Right ventricle myocardium superior (tissue), 1 donor: ENCODE data around the gene ANGPT4. TPM values are rescaled to one million over a fixed set of nuclear protein-coding genes. Genes with fewer than 3 reads are reported as not detected.
"Not testable (repeated sequence)": the region's sequence is repeated elsewhere in the genome, so short reads cannot be mapped to it uniquely, and the experiment has no call there.

ENCODE experiments used
- ATAC-seq: fragments of 200-7000 bp; cut with Tn5 transposase; one replicate; pipeline ENCODE4 v1.9.1; 2020; ENCODE audit warnings: mild to moderate bottlenecking; ENCODE audit not compliant: poor library complexity
- DNase-seq: peaks from one replicate; pipeline ENCODE4 v3.0.0-alpha.2; 2020
- intact Hi-C: fragments of 100-400 bp; cut with DNase I; formaldehyde crosslinking; loops from one replicate; pipeline ENCODE4 v1.11.2; 2022
- total RNA-seq: library from RNA; stranded (reverse); fragmentation: NEBNext Ultra II Directional; extraction: Animal tissue kit (Norgen Biotek cat#: 25700); gene quantifications from one replicate; pipeline ENCODE4 v1.2.1, GENCODE V29; 2021
- donor health status: DM: no; HTN: yes; CAD: no; lungs with severe emphysema.

The ANGPT4 gene
- total RNA-seq, 1 donor from 2014 or later: not detected

GRCh38 chr20:911882-912600 is 4.1 kb downstream of the ANGPT4 start:
- DNase-seq (no peak), ATAC-seq (no peak)
- intact Hi-C loops: no loop called here

- intact Hi-C loops: no loop called here
- DNase-seq: no peak
- peak; percentile 58 for ATAC-seq
Observed at GRCh38 chr20:910870-911770, 5.0 kb downstream of the ANGPT4 start.

GRCh38 chr20:910132-910869 is 5.8 kb downstream of the ANGPT4 start:
- ATAC-seq (peak; percentile 58), DNase-seq (no peak)
- intact Hi-C loops: no loop called here

GRCh38 chr20:909641-910040 is 6.5 kb downstream of the ANGPT4 start:
- no peak for DNase-seq
- intact Hi-C loops: no loop called here
- no peak for ATAC-seq

GRCh38 chr20:906703-907270 is 9.3 kb downstream of the ANGPT4 start:
- DNase-seq (peak; percentile 68), ATAC-seq (peak; percentile 47)
- intact Hi-C loops: no loop called here

GRCh38 chr20:906001-906520 is 10.1 kb downstream of the ANGPT4 start:
- DNase-seq (no peak), ATAC-seq (no peak)
- intact Hi-C loops: no loop called here

GRCh38 chr20:905396-905961 is 10.7 kb downstream of the ANGPT4 start:
- ATAC-seq (peak; percentile 59), DNase-seq (no peak)
- intact Hi-C loops: no loop called here

GRCh38 chr20:904039-904545 is 12.0 kb downstream of the ANGPT4 start:
- ATAC-seq: no peak
- no peak for DNase-seq
- intact Hi-C loops: no loop called here

- DNase-seq, intact Hi-C loops, ATAC-seq: not testable (repeated sequence)
Observed at GRCh38 chr20:897436-897835, 18.7 kb downstream of the ANGPT4 start.

GRCh38 chr20:896501-897025 is 19.6 kb downstream of the ANGPT4 start:
- intact Hi-C loops: no loop called here
- ATAC-seq: no peak
- no peak for DNase-seq

GRCh38 chr20:892371-892770 is 23.8 kb downstream of the ANGPT4 start:
- intact Hi-C loops, DNase-seq, ATAC-seq: not testable (repeated sequence)

GRCh38 chr20:891706-892080 is 24.4 kb downstream of the ANGPT4 start:
- DNase-seq: no peak
- ATAC-seq: no peak
- intact Hi-C loops: no loop called here

- ATAC-seq (peak; percentile 94), DNase-seq (peak; percentile 86)
- intact Hi-C loops: no loop called here
Observed at GRCh38 chr20:891058-891705, 25.0 kb downstream of the ANGPT4 start.

GRCh38 chr20:890666-891057 is 25.5 kb downstream of the ANGPT4 start:
- no peak for ATAC-seq
- intact Hi-C loops: no loop called here
- DNase-seq: no peak

GRCh38 chr20:889932-890463 is 26.1 kb downstream of the ANGPT4 start:
- ATAC-seq: no peak
- intact Hi-C loops: no loop called here
- no peak for DNase-seq

- ATAC-seq (no peak), DNase-seq (no peak)
- intact Hi-C loops: no loop called here
Observed at GRCh38 chr20:889106-889505, 27.0 kb downstream of the ANGPT4 start.

- intact Hi-C loops: no loop called here
- ATAC-seq (no peak), DNase-seq (peak; percentile 62)
Observed at GRCh38 chr20:888057-888456, 28.1 kb downstream of the ANGPT4 start.
